Activated naive CD4-positive, alpha-beta T cell treated with anti-CD3 and anti-CD28 coated beads, Interleukin-2, amount 50 U/mL, for 72 hours (primary cell): ENCODE results near the gene CCDC183. TPM values are rescaled to one million over a fixed set of nuclear protein-coding genes. Genes with fewer than 3 reads are reported as not detected.
"Not testable (repeated sequence)": the region's sequence is repeated elsewhere in the genome, so short reads cannot be mapped to it uniquely, and the experiment has no call there.

Experiments used
- ATAC-seq, 2 donors: fragments of 150-1000 bp; cut with Tn5 transposase; 2 replicates each; pipeline ENCODE4 v1.10.0; 2021; ENCODE audit warnings: mild to moderate bottlenecking in 2 of 2, moderate library complexity in 2 of 2
- DNase-seq, 2 donors: peaks; one replicate each; pipeline ENCODE4 v3.0.0; 2021 to 2022; ENCODE audit warnings: low spot score in 2 of 2
- H3K27ac Mint-ChIP-seq, 2 donors: one replicate each; pipeline ENCODE4 v1.8.0; 2022; ENCODE audit warnings: mild to moderate bottlenecking in 2 of 2, mixed read lengths in 2 of 2
- H3K36me3 Mint-ChIP-seq, 2 donors: one replicate each; pipeline ENCODE4 v1.8.0; 2022; ENCODE audit warnings: mixed read lengths in 2 of 2
- H3K9me3 Mint-ChIP-seq, 2 donors: one replicate each; pipeline ENCODE4 v1.8.0; 2022; ENCODE audit warnings: mixed read lengths in 2 of 2
- total RNA-seq, 2 donors: library from RNA; stranded (reverse); gene quantifications; one replicate each; pipeline ENCODE4 v1.2.3, GENCODE V29; 2022

Gene CCDC183
- total RNA-seq, 2 donors from 2014 or later = 0.18 to 1.3 TPM

DNA sequence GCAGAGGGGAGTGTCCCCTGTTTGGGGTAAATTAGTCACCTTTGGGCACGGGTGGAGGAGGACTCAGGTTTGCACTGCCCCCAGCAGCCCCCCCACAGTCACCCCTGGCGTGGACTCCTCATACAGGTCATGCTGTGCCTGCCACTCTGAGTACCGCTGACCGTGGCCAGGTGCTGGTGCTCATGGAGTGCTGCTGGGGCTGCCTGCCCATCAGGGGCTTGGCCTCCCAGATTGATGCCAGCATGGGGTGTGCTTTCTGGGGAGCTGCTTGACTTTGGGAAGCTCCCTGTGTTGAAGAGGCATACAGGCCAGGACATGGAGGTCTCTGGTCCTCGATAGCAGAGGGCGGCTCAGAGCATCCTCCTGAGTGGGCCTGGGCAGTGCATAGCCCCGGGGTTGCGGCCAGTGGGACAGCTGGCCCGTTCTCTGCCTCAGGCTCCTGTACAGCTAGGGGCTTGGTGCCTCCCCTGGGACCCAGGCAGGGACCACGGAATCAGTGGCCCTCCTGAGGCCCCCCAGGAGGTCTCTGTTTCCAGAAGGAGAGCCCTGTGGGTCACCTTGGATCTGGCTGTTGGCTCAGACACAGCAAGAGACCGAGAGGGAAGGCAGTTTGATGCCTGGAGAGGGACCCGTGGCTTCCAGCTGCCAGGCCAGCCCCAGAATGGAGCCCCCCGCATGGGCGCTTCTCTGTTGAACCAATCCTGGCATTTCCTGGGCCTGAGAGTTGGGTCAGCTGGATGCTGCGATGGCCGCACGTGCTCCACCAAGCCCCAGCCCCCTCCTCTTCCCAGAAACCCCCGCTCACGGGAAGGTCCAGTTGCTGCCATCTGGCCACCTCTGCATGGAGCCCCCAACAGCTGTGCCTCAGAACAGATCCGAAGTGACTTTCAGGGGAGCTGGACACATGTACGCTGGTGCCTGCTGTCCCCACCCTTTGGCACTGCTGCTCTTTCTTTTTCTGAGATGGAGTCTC lies 40.1 kb downstream of the CCDC183 start:
- DNase-seq (no peak), ATAC-seq (no peak)
- Mint-ChIP-seq H3K36me3 (peaks cover 0 to 6% of the 10 kb centered on the region in 2 donors), H3K9me3 (no peaks in the 10 kb centered on the region), H3K27ac (no peak overlapping the region)

DNA sequence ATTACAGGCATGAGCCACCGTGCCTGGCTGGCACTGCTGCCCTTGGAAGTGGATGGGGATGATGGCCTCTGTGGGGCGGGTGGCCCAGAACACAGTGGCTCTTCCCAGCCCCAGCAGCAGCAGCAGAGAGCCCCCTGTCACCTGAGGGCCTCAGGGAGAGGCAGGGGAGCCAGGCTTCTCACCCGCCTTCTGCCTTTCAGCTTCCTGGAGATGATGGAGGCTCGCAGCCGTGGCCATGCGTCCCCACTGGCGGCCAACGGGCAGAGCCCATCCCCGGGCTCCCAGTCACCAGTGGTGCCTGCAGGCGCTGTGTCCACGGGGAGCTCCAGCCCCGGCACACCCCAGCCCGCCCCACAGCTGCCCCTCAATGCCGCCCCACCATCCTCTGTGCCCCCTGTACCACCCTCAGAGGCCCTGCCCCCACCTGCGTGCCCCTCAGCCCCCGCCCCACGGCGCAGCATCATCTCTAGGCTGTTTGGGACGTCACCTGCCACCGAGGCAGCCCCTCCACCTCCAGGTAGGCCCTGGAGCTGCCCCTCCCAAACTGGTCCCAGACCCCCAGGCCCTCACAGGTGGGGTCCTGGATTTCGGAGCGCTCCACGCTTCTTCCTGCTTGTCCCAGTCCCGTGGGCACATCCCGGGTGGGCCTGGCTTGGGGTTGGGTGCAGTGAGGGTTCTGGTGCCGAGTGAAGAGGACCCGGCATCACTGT lies 41.2 kb downstream of the CCDC183 start:
- H3K27ac Mint-ChIP-seq = no peak overlapping the region
- ATAC-seq (no peak), DNase-seq (no peak)
- H3K36me3 Mint-ChIP-seq = peaks cover 0 to 6% of the 10 kb centered on the region in 2 donors
- H3K9me3 Mint-ChIP-seq = no peaks in the 10 kb centered on the region

DNA sequence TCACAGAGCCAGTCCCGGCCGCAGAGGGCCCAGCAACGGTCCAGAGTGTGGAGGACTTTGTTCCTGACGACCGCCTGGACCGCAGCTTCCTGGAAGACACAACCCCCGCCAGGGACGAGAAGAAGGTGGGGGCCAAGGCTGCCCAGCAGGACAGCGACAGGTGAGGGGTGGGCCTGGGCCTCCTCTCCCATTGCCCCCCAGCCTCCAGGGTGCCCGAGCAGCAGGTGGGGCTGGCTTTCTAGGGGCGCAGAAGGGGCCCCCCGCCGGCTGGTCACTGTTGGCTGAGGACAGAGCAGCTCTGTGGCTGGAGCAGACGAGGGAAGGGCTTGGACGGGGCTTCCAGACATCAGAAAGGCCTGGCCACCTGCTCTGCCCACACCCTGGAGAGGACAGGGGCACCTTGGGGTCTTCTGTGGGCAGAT lies 41.7 kb downstream of the CCDC183 start:
- H3K9me3 Mint-ChIP-seq, H3K27ac Mint-ChIP-seq, ATAC-seq, H3K36me3 Mint-ChIP-seq, DNase-seq: not testable (repeated sequence)

DNA sequence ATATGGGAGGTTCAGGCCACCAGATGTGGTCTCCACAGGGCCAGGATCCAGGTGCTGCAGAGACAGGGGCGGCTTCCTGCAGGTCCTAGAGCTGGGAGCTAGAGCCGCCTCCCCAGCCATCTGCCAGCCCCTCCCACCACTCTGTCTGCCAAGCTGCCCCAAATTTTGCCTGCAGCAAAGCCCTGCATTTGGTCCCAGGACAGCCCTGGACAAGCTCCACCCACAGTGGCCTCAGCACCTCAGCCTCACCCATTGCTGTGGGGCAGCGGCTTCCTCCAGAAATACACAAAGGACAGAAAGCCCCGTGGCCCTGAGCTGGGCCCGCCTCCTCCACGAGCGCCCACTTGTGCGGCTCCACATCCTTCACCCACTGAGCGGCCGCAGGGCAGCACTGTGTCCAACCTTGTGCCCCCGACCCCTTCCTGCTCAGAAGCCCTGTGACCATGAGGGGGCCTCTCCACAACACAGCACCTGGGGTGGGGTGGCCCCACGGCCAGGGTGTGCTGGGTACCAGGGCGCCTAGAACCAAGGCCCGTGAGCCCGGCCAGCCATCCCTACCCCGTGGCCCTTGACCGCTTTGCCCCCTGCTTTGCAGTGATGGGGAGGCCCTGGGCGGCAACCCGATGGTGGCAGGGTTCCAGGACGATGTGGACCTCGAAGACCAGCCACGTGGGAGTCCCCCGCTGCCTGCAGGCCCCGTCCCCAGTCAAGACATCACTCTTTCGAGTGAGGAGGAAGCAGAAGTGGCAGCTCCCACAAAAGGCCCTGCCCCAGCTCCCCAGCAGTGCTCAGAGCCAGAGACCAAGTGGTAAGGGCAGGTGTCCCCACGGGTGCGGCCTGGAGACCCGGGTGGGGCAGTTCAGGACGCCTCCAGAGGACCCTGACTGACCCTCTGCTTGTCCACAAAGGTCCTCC lies 42.4 kb downstream of the CCDC183 start:
- DNase-seq (no peak), ATAC-seq (no peak)
- H3K9me3 Mint-ChIP-seq = no peaks in the 10 kb centered on the region

DNA sequence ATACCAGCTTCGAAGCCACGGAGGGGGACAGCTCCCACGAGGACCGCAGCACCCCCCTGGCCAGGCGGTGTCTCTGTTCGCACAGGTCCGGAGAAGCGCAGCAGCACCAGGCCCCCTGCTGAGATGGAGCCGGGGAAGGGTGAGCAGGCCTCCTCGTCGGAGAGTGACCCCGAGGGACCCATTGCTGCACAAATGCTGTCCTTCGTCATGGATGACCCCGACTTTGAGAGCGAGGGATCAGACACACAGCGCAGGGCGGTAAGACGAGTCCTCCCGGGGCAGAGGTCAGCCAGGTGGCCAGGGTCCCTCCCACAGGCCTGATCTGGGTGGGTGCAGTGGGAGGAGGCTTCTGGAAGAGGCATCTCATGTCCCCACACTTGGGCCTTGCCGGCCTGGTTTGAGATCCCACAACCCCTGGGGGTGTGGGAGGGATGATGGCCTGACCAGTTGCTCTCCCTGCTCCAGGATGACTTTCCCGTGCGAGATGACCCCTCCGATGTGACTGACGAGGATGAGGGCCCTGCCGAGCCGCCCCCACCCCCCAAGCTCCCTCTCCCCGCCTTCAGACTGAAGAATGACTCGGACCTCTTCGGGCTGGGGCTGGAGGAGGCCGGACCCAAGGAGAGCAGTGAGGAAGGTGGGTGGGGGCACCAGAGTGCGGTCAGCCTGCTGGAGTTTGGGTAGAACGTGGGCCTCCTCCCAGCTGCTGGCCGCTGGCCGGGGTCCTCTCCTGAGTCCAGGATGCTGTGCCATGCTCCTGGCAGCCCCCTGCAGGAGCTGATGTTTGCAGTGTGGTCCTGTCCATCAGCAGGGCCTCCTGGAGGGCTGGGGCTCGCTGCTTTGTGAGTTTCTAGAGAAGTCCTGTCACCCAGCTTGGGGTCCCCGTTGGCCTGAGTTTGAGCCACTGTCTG lies 43.3 kb downstream of the CCDC183 start:
- Mint-ChIP-seq H3K36me3 (peaks cover 0 to 6% of the 10 kb centered on the region in 2 donors), H3K9me3 (no peaks in the 10 kb centered on the region), H3K27ac (peak overlapping the region in 1 of 2 donors; percentile 54)
- ATAC-seq = no peak
- DNase-seq = no peak

More for the DNA sequence above, 42.4 kb downstream of the CCDC183 start:
- Mint-ChIP-seq H3K27ac (no peak overlapping the region), H3K36me3 (peaks cover 0 to 6% of the 10 kb centered on the region in 2 donors)

DNA sequence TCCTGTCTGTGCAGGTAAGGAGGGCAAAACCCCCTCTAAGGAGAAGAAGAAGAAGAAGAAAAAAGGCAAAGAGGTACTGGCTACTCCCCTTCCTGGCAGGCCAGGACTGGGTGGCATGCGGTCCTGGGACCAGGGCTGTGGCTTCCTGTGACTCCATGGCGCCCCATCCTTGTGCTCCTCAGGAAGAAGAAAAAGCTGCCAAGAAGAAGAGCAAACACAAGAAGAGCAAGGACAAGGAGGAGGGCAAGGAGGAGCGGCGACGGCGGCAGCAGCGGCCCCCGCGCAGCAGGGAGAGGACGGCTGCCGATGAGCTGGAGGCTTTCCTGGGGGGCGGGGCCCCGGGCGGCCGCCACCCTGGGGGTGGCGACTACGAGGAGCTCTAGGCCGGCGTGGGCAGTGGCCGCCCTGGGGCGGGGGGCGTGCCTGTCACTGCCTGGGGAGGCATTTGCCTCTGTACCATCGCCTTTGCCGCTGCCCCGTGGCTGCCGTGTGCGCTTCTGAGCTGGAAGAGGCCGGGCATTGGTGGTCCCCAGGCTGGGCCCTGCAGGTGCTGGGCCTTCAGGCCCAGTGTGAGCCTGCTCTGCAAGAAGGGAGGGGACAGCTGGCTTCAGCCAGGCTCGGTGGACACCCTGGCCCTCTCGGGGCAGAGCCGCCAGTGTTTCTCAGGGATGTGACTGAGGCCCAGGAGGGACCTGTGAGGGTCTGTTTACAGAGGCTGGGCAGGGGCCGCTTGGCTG lies 44.2 kb downstream of the CCDC183 start:
- no peak for ATAC-seq

DNA sequence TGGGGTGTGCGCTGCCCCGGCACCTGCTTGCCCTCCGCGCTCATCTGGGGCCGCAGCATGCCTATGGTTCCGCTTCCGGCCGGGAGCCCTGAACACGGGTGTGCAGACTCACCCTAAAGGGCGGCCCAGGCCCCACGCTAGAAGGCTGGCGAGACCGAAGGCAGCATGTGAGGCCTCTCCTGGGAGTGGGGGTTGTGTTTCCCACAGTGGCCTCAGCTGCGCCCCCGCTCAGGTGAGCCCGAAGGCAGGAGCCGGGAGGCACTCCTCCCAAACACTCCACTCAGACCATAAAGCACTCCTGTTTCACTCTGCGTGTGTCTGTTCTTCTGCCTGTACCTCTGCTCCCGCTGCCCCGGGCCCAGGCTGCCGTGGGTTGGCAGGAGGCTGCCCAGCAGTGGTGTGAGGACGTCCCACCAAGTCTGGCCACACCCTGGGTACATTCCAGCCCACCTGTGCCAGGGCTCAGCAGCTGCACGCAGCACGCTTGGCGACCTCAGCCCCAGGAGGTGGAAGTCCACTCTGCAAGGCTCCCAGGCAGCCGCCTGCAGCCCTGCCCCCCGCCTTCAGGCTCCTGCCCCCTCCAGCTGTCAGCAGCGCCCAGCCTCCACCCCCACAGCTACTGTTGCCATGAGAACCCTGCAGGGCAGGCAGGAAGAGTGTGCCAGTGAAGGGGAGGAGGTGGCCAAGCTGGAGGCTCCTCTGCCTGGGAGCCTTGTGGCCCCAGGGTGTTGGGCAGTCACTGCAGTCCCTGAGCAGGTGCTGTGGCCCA lies 44.9 kb downstream of the CCDC183 start:
- Mint-ChIP-seq H3K9me3 (no peaks in the 10 kb centered on the region), H3K27ac (no peak overlapping the region), H3K36me3 (peaks cover 0 to 6% of the 10 kb centered on the region in 2 donors)
- DNase-seq (no peak), ATAC-seq (no peak)

More for the DNA sequence above, 44.2 kb downstream of the CCDC183 start:
- H3K36me3 Mint-ChIP-seq = peaks cover 0 to 6% of the 10 kb centered on the region in 2 donors
- DNase-seq = no peak
- peak overlapping the region in 1 of 2 donors; percentile 54 for H3K27ac Mint-ChIP-seq
- no peaks in the 10 kb centered on the region for H3K9me3 Mint-ChIP-seq

DNA sequence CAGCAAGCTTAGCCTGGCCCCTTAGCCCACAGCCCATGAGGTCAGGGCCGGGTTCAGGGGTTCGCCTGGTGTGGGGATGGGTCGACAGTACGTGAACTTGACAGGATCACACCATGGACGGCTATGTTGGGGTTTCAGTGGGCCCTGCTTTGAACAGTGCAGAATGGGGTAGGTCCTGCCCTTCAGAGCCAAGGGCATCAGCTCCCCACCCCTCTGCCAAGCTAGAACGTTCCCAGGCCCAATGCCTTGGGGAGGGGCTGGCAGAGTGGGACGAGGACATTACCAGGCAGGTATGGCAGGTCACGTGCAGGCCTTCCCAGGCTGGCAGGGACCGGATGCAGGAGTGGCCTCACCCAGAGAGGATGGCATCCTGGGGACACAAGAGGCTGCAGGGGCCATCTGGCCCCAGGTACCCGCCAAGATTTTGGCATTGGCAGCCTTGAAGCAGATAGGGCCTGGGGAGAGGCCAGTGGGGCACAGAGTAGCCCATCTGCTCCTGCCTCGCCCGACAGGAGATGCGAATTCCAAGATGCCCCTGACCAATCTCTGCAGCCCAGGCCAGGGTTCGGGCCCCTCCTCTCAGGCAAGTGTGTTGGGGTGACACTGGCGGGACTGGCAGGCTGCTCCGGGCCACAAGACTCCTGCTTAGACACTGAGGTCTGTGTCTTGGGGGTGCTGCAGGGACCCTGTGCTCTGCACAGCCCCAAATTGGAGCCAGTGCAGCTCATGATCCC lies 45.7 kb downstream of the CCDC183 start:
- ATAC-seq, H3K36me3 Mint-ChIP-seq, H3K9me3 Mint-ChIP-seq, DNase-seq, H3K27ac Mint-ChIP-seq: not testable (repeated sequence)

DNA sequence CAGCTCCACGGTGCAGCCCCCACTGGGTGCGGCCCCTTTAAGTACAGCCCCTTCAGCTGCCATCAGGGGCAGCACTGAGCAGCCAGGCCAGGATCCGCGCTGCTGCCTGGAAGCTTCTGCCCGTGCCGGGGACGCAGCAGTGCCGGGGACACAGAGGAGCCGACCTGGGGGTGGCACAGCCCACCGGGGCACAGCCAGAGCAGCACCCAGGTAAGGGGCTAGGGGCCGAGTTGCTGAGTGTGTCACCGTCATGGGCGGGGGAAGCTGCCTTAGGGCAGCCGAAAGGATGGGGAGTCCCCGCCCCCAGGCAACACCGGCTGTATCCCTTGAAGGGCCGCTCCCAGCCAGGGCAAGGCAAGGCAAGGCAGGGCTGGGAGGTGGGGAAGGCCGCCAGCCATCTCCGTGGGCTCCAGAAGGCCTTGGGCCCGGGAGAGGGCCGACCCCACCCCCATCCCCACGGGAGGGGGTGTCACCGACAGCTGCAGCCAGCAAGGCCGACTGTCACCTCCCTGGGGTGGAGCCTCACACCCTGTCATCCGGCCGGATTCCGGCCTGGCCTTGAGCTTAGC lies 46.3 kb downstream of the CCDC183 start, which contains the start of gene AJM1:
Gene AJM1, plus strand, starts transcription at position 99 of the 569 bp plus-strand sequence. CDS start 1,937 bp downstream, outside the sequence.
- H3K27ac Mint-ChIP-seq, H3K36me3 Mint-ChIP-seq, H3K9me3 Mint-ChIP-seq: not testable (repeated sequence)
- DNase-seq = peak; percentile 77 to 83
- peak; percentile 75 to 78 for ATAC-seq

DNA sequence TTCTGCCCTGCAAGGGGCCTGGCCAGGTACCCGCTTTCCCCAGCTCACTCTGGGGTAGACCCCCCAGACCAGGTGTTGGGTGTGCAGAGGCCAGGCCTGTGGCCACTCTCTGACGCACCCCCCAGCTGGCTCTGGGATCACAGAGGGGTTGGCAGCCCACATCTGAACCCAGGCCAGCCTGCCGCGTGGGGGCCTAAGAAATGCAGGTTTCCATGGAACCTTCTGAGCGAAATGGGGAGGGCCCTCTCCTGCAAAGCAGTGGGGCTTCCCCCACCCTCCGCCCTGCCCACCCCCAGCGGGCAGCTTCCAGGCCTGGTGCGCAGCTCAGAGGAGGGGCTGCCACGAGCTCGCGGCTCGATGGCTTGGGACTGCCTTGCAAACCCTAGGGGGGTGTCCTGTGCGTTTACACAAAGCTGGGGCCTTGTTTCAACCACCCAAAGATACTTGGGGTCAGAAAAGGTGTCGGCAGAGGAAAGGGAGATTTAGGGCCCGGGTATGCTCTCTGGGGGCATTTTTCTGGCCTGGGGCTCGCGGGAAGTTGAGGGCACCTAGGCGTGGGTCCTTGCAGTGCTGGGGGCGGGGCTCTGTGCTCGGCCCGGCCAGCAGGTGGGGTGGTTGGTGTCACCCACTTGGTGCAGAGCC lies 47.1 kb downstream of the CCDC183 start:
- not testable (repeated sequence) for H3K9me3 Mint-ChIP-seq, H3K27ac Mint-ChIP-seq, ATAC-seq, DNase-seq
- H3K36me3 Mint-ChIP-seq = peaks cover 8 to 14% of the 10 kb centered on the region in 2 donors

DNA sequence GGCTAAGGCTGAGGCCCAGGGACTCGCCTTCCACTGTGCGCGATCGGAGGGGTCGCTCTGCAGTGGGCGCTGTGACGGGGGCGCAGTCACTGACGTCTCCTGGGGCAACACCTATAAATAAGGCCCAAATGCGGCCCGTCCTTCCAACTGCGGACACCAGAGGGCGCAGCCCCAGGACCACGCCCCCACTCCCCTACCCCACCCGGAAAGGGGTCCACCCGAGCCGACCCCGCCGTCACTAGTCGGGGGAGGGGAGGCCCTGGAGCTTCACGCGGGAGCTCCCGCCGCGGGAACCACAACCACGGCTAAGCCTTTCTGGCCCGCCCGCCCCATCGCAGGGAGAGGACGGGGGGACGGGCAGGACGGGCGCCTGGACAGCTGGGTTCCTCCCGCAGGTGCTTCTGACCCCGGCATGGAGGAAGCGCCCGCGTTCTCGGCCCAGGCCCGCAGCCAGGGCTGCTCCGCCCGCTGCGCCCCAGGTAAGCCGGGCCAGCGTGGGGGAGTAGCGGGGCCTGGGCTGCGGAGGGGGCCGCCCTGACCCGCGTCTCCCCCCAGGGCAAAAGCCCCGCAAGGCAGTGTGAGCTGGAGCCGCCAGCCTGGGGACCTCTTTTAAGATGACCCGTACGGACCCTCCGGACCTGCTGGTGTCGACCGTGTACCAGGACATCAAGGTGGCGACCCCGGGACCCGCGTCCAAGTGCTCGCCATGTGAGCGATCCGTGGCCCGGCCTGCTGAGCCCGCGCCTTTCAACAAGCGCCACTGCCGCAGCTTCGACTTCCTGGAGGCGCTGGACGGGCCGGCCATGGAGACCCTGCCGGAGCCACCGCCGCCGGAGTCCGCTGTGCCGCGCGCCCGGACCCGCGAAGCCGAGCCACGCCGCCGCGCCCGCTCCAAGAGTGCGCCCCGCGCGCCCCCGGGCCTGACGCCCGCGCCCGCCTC lies 47.9 kb downstream of the CCDC183 start:
- H3K27ac Mint-ChIP-seq, H3K9me3 Mint-ChIP-seq: not testable (repeated sequence)
- peak in 1 of 2 donors; percentile 78 for DNase-seq
- H3K36me3 Mint-ChIP-seq = peaks cover 8 to 14% of the 10 kb centered on the region in 2 donors
- ATAC-seq = peak; percentile 21 to 25
